Activated CD4-positive, alpha-beta T cell treated with anti-CD3 and anti-CD28 coated beads, Interleukin-2, amount 50 U/mL, for 24 hours (primary cell): ENCODE results near the gene IL17B.
A peak's percentile ranks its signal among the peaks of the same experiment; 100 is the strongest.

Experiments used
- DNase-seq, 2 donors: peaks; one replicate each; pipeline ENCODE4 v3.0.0-alpha.2; 2020; ENCODE audit warnings: low read depth in 1 of 2, low spot score in 1 of 2

Gene IL17B

GRCh38 chr5:149380466-149381121, 1.5 kb upstream of the IL17B start:
- no peak for DNase-seq

GRCh38 chr5:149379818-149380374, 804 bp upstream of the IL17B start:
- no peak for DNase-seq

DNA sequence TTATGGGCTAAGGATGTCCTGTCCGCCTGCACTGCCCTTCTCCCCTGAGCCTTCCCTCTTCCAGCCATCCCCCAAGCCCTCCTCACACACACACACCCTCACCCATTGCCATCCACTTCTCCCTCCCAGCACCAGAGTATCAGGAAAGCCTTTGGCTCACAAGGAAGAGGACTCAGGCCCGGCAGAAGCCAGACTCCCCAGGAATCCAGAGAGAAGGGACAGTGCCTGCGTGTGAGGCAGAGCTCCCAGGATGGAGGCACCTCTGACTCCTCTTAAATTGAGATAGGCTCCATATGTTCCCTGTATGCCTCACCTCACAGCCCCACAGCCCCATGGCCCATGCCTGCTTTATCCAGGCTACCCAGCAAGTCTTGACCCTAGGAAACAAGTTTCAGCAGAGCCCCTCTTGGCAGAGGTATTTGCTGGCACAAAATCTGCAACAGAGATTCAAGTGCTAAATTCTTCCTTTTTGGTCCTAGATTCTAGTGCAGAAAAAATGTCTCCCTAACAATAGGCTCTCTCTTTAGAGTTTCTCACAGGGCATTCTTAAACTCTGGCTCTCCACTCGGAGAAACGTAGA, 761 bp downstream of the IL17B start:
- no peak for DNase-seq

DNA sequence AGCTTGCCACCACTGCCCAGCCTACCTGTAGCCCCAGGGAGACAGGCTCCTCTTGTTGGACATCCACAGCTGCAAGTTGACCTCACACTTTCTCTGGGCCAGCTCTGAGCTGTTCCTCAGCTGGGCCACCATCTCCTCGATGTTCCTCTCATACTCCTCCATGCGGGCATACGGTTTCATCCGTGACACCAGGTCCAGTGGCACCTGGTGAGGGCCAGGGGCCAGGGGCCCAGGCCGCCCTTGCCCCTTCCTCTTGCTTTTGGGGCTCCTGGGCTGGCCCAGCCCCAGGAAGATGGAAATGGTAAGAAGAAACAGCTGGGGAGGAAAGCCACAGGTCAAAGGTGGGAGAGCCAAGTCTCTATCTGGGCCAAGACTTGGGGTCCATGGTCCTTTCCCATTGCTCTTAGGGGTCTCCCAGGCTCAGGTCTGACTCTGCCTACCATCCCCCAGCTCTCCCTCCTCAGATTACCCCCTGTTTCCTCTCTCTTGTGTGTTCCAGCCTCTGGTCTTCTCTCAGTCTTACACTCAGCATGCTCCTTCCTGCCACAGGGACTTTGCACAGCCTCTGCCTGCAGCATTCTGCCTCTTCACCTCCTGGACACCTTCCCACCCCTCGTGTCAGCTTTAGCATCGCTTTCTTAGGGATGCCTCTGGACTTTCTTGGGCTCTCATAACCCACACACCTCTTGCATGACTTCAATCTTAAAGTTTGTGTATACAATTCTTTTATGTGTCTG, 2.2 kb downstream of the IL17B start:
- no peak for DNase-seq

DNA sequence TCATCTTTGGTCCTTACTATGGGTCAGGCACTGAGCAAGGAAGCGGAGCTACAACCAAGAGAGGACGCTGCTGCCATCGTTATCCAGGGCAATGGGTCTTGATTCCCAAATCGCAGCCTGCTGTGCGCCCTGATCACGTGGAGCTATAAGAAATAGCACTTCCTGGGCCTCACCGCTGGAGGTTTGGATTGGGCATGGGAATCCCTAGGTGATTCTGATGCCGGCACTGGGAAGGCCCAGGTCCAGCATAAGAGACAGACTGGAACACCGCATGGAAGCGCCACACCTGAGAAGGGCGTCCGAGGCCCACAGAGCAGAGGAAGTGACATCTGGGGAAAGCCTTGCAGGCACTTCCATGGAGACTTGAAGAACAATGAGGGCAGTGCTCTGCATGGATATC, 3.0 kb downstream of the IL17B start:
- no peak for DNase-seq

GRCh38 chr5:149375434-149375833, 3.7 kb downstream of the IL17B start:
- no peak for DNase-seq

DNA sequence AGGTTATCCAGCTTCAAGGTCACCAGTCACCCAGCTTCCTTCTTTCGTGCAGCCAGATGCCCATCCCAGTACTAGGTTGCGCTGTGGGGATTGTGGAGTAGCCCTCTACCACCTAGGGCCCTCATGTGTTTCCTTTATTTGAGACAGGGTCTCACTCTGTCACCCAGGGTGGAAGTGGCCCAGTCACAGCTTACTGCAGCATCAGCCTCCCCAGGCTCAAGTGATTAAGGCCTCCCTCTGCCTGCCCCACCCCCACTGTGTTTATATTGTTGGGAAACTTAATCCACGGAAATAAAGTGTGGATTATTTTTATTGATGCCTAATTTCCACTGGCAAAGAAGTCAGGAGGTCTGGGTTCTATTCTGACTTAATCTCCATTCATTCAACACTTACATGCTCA, 4.3 kb downstream of the IL17B start:
- no peak for DNase-seq

DNA sequence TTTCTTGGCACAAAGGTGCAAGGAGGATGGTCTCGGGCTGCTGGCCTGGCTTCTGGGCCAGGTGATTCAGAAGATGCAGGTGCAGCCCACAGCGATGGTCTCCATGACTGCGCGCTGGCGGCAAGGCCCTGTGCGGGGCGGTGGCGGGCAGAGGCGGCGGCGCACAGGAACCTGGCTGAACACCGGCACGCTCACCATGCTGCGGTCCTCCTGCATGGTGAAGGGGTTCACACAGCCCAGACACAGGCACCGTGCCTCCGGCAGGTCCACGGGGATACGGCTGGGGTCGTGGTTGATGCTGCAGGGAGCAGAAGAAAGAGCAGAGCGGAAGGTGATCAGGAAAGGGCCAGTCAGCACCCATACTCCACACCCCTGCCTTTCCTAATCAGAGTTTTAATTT, 4.8 kb downstream of the IL17B start:
- DNase-seq, result no peak

DNA sequence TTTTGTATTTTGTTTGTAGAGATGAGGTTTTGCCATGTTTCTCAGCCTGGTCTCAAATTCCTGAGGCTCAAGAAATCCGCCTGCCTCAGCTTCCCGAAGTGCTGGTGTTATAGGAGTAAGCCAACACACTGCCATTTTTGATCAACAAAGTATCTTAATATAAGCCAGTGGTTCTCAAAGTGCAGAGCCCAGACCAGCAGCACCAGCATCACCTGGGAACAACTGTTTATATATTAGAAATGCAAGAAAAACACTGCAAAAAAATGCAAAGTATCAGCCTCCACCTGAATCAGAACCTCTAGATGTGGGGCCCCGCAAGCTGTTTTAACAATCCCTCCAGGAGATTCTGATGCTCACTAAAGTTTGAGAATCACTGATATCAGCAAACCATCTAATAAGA, 6.2 kb downstream of the IL17B start:
- no peak for DNase-seq

DNA sequence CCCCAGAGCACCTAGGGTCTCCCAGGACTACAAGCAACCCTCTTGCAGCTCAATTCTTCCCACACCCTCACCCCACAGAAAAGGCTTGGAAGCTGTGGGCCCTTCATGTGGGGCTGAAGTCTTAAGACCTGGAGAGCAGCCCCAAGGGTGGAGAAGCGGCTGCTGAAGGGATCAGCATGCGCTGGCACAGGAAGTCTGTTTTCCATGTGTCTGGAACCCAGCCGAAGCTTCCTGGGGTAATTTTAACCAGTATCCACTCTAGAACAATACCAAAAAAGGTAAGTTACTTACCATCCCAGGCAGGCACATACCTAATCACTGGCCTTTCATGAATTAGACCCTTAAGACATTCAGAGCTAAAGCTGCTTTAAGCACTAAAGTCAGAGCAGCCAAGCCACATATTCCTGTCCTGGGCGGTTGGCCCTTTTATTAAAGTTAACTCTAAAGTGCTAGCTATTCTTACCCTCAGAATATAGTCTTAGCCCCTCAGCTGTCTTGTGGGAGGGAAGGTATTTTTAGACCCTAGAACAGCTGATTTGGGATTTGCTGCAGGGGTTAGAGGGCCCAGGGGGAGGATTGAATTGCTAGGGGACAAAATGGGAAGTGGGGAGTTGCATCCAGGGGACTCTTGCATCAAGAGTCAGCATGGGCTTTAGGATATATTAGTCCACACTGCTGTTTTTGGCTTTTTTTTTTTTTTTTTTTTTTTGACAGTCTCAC, 6.9 kb downstream of the IL17B start:
- no peak for DNase-seq

GRCh38 chr5:149371296-149371962, 7.7 kb downstream of the IL17B start:
- peak; percentile 44 to 61 for DNase-seq

- DNase-seq, result no peak
Observed at GRCh38 chr5:149370878-149371277, 8.2 kb downstream of the IL17B start.

DNA sequence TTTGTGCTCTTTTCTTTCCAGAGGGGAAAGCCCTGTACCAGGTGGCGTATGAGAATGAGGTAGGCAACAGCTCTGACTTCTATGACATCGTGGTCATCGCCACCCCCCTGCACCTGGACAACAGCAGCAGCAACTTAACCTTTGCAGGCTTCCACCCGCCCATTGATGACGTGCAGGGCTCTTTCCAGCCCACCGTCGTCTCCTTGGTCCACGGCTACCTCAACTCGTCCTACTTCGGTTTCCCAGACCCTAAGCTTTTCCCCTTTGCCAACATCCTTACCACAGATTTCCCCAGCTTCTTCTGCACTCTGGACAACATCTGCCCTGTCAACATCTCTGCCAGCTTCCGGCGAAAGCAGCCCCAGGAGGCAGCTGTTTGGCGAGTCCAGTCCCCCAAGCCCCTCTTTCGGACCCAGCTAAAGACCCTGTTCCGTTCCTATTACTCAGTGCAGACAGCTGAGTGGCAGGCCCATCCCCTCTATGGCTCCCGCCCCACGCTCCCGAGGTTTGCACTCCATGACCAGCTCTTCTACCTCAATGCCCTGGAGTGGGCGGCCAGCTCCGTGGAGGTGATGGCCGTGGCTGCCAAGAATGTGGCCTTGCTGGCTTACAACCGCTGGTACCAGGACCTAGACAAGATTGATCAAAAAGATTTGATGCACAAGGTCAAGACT, 11.0 kb downstream of the IL17B start:
- no peak for DNase-seq

- DNase-seq, result peak in 1 of 2 donors; percentile 42
Observed at GRCh38 chr5:149367249-149367971, 11.7 kb downstream of the IL17B start.

DNA sequence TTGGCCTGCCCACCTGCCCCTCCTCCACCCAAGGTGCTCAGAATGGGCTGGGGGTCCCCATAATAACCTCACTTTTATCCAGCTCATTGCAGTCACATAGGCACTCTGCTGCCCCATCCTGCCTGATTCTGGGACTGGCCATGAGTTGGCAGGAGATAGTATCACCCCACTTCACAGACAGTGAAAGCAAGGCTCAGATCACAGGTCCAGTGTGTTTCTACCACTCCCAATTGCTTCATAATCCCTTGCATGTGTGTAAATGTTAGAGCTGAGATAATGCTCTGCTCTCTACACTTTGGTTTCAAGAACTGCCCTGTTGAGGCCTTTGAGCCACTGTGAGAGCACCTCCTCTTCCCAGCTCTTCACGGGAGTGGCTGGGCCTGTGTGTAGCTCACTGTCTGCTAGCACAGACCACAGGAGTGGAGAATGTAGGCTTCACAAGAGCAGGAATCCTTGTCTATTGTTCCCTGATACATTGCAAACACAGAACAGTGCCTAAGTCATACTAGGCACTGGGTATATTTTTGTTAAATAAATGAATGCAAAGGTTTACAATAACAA, 12.8 kb downstream of the IL17B start:
- DNase-seq, result no peak

- DNase-seq, result no peak
Observed at GRCh38 chr5:149365418-149365817, 13.7 kb downstream of the IL17B start.

DNA sequence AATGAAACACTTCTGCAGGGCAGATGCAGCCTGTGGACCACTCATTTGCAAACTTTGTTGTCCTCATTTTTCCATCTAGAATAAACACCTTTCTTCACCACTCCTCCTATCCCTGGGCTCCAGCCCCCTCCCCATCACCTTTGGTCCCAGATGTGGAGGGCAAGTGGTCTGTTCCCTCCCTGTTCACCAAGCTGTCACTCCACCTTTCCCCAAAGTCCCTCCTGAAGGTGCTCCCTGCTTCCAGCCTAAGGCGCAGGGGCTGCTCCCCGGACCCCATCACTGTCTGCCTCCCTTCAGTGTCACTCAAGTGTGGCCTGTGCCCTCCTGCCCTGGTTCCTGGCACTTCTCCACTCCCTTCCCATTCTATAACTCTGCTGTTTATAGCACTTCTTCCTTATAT, 14.4 kb downstream of the IL17B start:
- no peak for DNase-seq

GRCh38 chr5:149363936-149364335, 15.2 kb downstream of the IL17B start:
- no peak for DNase-seq

GRCh38 chr5:149363358-149363757, 15.7 kb downstream of the IL17B start:
- no peak for DNase-seq

- DNase-seq, result no peak
Observed at GRCh38 chr5:149362541-149362940, 16.6 kb downstream of the IL17B start.
